ENCODE results near the gene MRPL23.

DNA sequence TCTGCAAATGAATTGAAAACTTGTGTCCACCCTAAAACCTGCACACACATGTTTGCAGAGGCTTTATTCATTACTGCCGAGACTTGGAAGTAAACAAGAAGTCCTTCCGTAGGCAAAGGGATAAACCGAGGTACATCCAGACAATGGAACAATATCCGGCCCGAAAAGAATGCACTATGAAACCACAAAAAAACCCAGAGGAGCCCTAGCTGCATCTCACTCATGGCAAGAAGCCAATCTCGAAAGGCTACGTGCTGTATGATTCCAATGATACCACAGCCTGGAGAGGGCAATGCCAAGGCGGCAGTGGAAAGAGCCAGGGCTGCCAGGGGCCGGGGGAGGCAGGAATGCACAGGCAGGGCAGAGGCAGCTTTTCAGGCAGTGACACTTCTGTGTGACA is 3.2 kb upstream of the MRPL23 start:
- TF ChIP-seq, protein P1, sequence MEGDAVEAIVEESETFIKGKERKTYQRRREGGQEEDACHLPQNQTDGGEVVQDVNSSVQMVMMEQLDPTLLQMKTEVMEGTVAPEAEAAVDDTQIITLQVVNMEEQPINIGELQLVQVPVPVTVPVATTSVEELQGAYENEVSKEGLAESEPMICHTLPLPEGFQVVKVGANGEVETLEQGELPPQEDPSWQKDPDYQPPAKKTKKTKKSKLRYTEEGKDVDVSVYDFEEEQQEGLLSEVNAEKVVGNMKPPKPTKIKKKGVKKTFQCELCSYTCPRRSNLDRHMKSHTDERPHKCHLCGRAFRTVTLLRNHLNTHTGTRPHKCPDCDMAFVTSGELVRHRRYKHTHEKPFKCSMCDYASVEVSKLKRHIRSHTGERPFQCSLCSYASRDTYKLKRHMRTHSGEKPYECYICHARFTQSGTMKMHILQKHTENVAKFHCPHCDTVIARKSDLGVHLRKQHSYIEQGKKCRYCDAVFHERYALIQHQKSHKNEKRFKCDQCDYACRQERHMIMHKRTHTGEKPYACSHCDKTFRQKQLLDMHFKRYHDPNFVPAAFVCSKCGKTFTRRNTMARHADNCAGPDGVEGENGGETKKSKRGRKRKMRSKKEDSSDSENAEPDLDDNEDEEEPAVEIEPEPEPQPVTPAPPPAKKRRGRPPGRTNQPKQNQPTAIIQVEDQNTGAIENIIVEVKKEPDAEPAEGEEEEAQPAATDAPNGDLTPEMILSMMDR (IDR thresholded peaks at IDR 0.05) = no peak
- TF ChIP-seq POLR2A (IDR thresholded peaks at IDR 0.05) = no peak

Data from testis (tissue), 2 donors.